B cell (primary cell): ENCODE data around the gene TTC28.

Experiments used
- CTCF ChIP-seq: fragments of 200-600 bp; IDR thresholded peaks from one replicate; pipeline ENCODE4 v1.8.0; 2022; ENCODE audit warnings: antibody characterized with exemption, mild to moderate bottlenecking
- EZH2 ChIP-seq: IDR thresholded peaks from 2 replicates; pipeline ENCODE4 v1.6.1; 2012; ENCODE audit warnings: borderline replicate concordance, low read depth, mild to moderate bottlenecking, moderate library complexity, low read length; ENCODE audit not compliant: insufficient read depth, poor library complexity, severe bottlenecking

- no peak for TF ChIP-seq EZH2
- TF ChIP-seq CTCF = no peak
Observed at GRCh38 chr22:28500006-28500405, 179.6 kb downstream of the TTC28 start.
